Activated CD4-positive, CD25-positive, alpha-beta regulatory T cell treated with anti-CD3 and anti-CD28 coated beads, Interleukin-2, amount 50 U/mL, for 24 hours (primary cell): ENCODE measurements around the gene PGA3.
"Not testable (repeated sequence)": the region's sequence is repeated elsewhere in the genome, so short reads cannot be mapped to it uniquely, and the experiment has no call there.

Experiments used
- ATAC-seq, 2 donors: fragments of 150-1000 bp; cut with Tn5 transposase; one replicate each; pipeline ENCODE4 v1.10.0; 2021; ENCODE audit warnings: mild to moderate bottlenecking in 1 of 2, moderate library complexity in 1 of 2

The PGA3 gene

GRCh38 chr11:61202950-61203746 lies at the start of gene PGA3:
Gene PGA3, plus strand, starts transcription at chr11:61203515. Its CDS starts 50 bp downstream, at chr11:61203565.
- not testable (repeated sequence) for ATAC-seq

GRCh38 chr11:61153593-61154095 lies 49.7 kb upstream of the PGA3 start:
- ATAC-seq, result no peak

GRCh38 chr11:61154528-61154927 lies 48.8 kb upstream of the PGA3 start:
- no peak for ATAC-seq

- no peak for ATAC-seq
Observed at GRCh38 chr11:61155312-61155711, 48.0 kb upstream of the PGA3 start.

- ATAC-seq, result no peak
Observed at GRCh38 chr11:61155741-61156140, 47.6 kb upstream of the PGA3 start.

- ATAC-seq, result no peak
Observed at GRCh38 chr11:61157743-61158142, 45.6 kb upstream of the PGA3 start.

- no peak for ATAC-seq
Observed at GRCh38 chr11:61158691-61159381, 44.5 kb upstream of the PGA3 start.

GRCh38 chr11:61160487-61161189 lies 42.7 kb upstream of the PGA3 start:
- ATAC-seq, result no peak

GRCh38 chr11:61161190-61162091 lies 41.9 kb upstream of the PGA3 start, which contains the start of gene VPS37C:
Gene VPS37C, minus strand, starts transcription at chr11:61161426. Its CDS starts 22,597 bp downstream, at chr11:61138829.
- ATAC-seq, result peak; percentile 76 to 81

GRCh38 chr11:61162092-61162941 lies 41.0 kb upstream of the PGA3 start:
- no peak for ATAC-seq

- ATAC-seq, result no peak
Observed at GRCh38 chr11:61163021-61163420, 40.3 kb upstream of the PGA3 start.

GRCh38 chr11:61163714-61164605 lies 39.4 kb upstream of the PGA3 start:
- peak in 1 of 2 donors; percentile 8 for ATAC-seq

GRCh38 chr11:61164606-61165424 lies 38.5 kb upstream of the PGA3 start:
- no peak for ATAC-seq

- ATAC-seq, result not testable (repeated sequence)
Observed at GRCh38 chr11:61165785-61166184, 37.5 kb upstream of the PGA3 start.

GRCh38 chr11:61166331-61166730 lies 37.0 kb upstream of the PGA3 start:
- not testable (repeated sequence) for ATAC-seq

- no peak for ATAC-seq
Observed at GRCh38 chr11:61168042-61168688, 35.1 kb upstream of the PGA3 start.

GRCh38 chr11:61168800-61169199 lies 34.5 kb upstream of the PGA3 start:
- no peak for ATAC-seq

GRCh38 chr11:61170566-61170965 lies 32.7 kb upstream of the PGA3 start:
- no peak for ATAC-seq
